Caco-2 (cell line): Measurements from ENCODE around the gene USHBP1. TPM values are rescaled to one million over a fixed set of nuclear protein-coding genes. Genes with fewer than 3 reads are reported as not detected.
A peak's percentile ranks its signal among the peaks of the same experiment; 100 is the strongest.

Experiments used
- BruUV-seq: library from RNA; stranded (reverse); fragments of 400-500 nt; replicated peaks from 2 replicates; lab custom pipeline; 2021; lab: Mats Ljungman, UMichigan
- CTCF ChIA-PET: fragments of 300-600 bp; sonication (Branson Sonifier 250); formaldehyde crosslinking; loops from one replicate; lab custom pipeline; 2022; ENCODE audit warnings: antibody characterized with exemption; lab: Charles Lee
- POLR2A ChIA-PET: fragments of 300-600 bp; sonication (Branson Sonifier 250); formaldehyde crosslinking; loops from one replicate; lab custom pipeline; 2022; ENCODE audit warnings: antibody characterized with exemption; lab: Charles Lee
- DNase-seq, 2 experiments: peaks; one replicate each; pipeline versions ENCODE4 v3.0.0 to v3.0.0-alpha.2; 2020 to 2022
- H3K27me3 ChIP-seq: replicated peaks from 2 replicates; pipeline ENCODE4 v1.6.0; 2011; ENCODE audit warnings: low read length; ENCODE audit not compliant: control insufficient read depth, insufficient read depth
- H3K36me3 ChIP-seq: 2 replicates; pipeline ENCODE4 v1.5.1; 2011; ENCODE audit warnings: low read length; ENCODE audit not compliant: control insufficient read depth, insufficient read depth
- H3K4me1 ChIP-seq: fragments of 250-450 bp; sonication (Bioruptor Pico); 2 replicates; pipeline ENCODE4 v1.5.1; 2020; ENCODE audit warnings: mild to moderate bottlenecking
- H3K4me3 ChIP-seq: 2 replicates; pipeline ENCODE4 v1.5.1; 2011; ENCODE audit warnings: low read depth, mild to moderate bottlenecking, control low read depth, low read length
- H3K9me3 ChIP-seq: fragments of 250-450 bp; sonication (Bioruptor Pico); 2 replicates; pipeline ENCODE4 v1.5.1; 2020; ENCODE audit warnings: mild to moderate bottlenecking, moderate library complexity
- H3K27ac Mint-ChIP-seq: one replicate; pipeline ENCODE4 v1.8.0; 2022; ENCODE audit warnings: mixed read lengths; ENCODE audit not compliant: unreplicated experiment
- H3K27me3 Mint-ChIP-seq: one replicate; pipeline ENCODE4 v1.8.0; 2022; ENCODE audit warnings: mixed read lengths; ENCODE audit not compliant: insufficient read depth, unreplicated experiment
- H3K36me3 Mint-ChIP-seq: one replicate; pipeline ENCODE4 v1.8.0; 2022; ENCODE audit warnings: mild to moderate bottlenecking, mixed read lengths; ENCODE audit not compliant: insufficient read depth, unreplicated experiment
- H3K4me1 Mint-ChIP-seq: one replicate; pipeline ENCODE4 v1.8.0; 2022; ENCODE audit warnings: low read depth, mixed read lengths; ENCODE audit not compliant: unreplicated experiment
- H3K4me3 Mint-ChIP-seq: one replicate; pipeline ENCODE4 v1.8.0; 2022; ENCODE audit warnings: mild to moderate bottlenecking, moderate library complexity, mixed read lengths; ENCODE audit not compliant: unreplicated experiment
- H3K9me3 Mint-ChIP-seq: one replicate; pipeline ENCODE4 v1.8.0; 2022; ENCODE audit warnings: mixed read lengths; ENCODE audit not compliant: unreplicated experiment
- intact Hi-C: fragments of 100-400 bp; cut with micrococcal nuclease; formaldehyde crosslinking; loops from one replicate; pipeline ENCODE4 v1.10.0; 2022; ENCODE audit not compliant: unreplicated experiment
- total RNA-seq: library from RNA; stranded (reverse); gene quantifications from 2 replicates; pipeline ENCODE4 v1.2.3, GENCODE V29; 2022
- TF ChIP-seq, protein P1 (sequence below), 2 experiments: fragments of 200-600 bp in 1 of 2; IDR thresholded peaks; 1 replicate in 1 of 2; 2 replicates in 1 of 2; pipeline versions ENCODE4 v1.5.1 to v1.8.0; 2011 to 2022; ENCODE audit warnings: antibody characterized with exemption in 1 of 2, control low read depth in 1 of 2, inconsistent platforms in 1 of 2, low read depth in 1 of 2, low read length in 1 of 2, mild to moderate bottlenecking in 1 of 2, moderate library complexity in 1 of 2; ENCODE audit not compliant: insufficient read depth in 1 of 2, severe bottlenecking in 1 of 2, unreplicated experiment in 1 of 2

The USHBP1 gene
- total RNA-seq, 1 experiment from 2014 or later = not detected

DNA sequence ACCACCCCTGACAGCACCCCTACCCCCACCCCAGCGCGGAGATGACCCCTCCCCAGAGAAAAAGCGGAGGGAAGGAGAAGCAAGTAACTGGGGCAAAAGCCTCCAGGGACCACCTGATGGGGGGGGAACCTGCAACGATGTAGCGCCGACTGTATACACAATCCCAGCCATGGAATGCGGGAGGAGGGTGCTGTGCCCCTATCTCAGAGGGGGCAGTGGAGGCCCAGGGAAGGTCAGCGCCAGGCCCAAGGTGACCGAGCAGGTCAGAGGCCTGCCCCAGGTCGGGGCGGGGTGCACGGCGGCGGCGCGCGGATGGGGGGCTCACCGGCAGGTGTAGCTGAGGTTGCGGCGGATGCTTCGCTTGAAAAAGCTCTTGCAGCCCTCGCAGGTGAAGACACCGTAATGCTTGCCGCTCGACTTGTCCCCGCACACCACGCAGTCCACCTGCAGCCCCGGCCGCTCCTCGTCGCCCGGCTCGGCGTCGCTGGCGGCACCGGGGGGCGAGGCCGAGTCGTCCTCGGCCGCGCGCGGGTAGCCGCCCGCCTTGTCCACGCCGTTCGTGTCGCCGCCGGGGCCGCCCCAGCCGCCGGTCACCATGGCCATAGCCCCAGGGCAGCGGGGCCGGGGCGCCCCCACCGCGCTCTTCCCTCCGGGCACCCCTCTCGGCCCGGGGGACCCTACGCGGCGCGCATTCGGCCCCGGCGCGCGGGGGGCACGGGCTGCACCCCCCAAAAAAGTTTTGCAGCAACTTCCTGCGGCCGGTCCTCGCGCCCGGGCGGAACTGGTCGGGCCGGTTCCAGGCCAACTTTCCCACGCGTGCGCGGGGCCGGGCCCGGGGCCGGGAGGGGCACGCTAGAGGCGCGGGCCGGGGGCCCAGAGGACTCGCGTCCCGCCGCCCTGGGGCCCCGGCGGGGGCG, 19.7 kb downstream of the USHBP1 start:
- Mint-ChIP-seq H3K27ac (peak overlapping the region; percentile 87), H3K4me3 (peak overlapping the region; percentile 94), H3K27me3 (no peaks in the 10 kb centered on the region), H3K36me3 (peaks cover 60% of the 10 kb centered on the region), H3K4me1 (peaks cover 36% of the 10 kb centered on the region), H3K9me3 (no peaks in the 10 kb centered on the region)
- no peaks in the 10 kb centered on the region for H3K36me3 ChIP-seq
- DNase-seq = peak in 1 of 2 experiments; percentile 61
- no TSS peak for BruUV-seq
- no peaks in the 10 kb centered on the region for H3K9me3 ChIP-seq
- H3K27me3 ChIP-seq = no peaks in the 10 kb centered on the region
- CTCF ChIA-PET = no interaction called here
- TF ChIP-seq, protein P1, sequence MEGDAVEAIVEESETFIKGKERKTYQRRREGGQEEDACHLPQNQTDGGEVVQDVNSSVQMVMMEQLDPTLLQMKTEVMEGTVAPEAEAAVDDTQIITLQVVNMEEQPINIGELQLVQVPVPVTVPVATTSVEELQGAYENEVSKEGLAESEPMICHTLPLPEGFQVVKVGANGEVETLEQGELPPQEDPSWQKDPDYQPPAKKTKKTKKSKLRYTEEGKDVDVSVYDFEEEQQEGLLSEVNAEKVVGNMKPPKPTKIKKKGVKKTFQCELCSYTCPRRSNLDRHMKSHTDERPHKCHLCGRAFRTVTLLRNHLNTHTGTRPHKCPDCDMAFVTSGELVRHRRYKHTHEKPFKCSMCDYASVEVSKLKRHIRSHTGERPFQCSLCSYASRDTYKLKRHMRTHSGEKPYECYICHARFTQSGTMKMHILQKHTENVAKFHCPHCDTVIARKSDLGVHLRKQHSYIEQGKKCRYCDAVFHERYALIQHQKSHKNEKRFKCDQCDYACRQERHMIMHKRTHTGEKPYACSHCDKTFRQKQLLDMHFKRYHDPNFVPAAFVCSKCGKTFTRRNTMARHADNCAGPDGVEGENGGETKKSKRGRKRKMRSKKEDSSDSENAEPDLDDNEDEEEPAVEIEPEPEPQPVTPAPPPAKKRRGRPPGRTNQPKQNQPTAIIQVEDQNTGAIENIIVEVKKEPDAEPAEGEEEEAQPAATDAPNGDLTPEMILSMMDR (IDR thresholded peaks at IDR 0.05; ENCODE audit: insufficient read depth in 1 of 2, low read depth in 1 of 2, low read length in 1 of 2, severe bottlenecking in 1 of 2, unreplicated experiment in 1 of 2) = no peak
- POLR2A ChIA-PET = interaction anchor here (1.9 kb wide), 1 partner anchor 19 kb away, joined by 5 read pairs; the partner anchor contains the start of gene OCEL1
- intact Hi-C loops = loop anchor here (5.0 kb wide), 1 partner anchor 37 kb away; the partner anchor contains the start of gene ANKLE1
- H3K4me1 ChIP-seq = peaks cover 69% of the 10 kb centered on the region
- peak overlapping the region; percentile 78 for H3K4me3 ChIP-seq

DNA sequence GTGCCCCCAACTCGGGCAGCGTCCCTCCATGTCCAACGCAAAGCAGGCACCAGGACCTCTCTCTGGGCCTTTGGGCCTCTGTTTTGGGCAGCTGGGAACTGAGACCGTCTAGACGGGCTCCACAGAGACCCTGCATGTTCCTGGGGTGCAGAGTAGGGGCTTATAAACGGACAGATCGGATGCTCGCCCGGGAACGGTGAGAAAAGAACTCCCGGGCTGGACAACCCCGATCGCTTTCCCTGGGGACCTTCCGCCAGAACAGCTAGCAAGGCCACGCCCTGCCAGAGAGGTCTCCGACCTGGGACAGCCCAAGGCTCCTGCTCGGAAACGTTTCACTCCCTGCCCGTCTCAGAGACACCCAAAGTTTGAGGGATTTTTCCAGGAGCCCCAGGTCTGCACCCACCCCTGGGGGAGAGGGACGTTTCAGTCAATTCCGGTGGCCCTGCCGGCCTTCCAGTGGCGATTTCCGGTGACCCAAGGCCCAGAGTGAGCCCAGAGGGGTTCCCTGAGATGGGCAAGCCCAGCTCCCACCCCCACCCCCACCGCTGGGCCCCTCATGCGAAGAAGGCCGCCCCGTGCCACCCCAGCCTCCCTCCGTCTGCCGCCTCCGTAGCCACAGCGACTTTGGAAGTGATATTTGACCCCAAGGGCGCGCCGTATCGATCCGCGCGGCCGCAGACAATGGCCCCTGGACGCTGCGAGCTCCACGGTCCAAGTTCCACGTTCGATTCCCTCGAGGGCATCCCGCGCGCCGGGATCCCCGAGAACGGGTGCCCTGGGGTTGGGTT, 20.5 kb downstream of the USHBP1 start:
- CTCF ChIA-PET = interaction anchor here (1.1 kb wide), 1 partner anchor 17 kb away, joined by 3 read pairs; no protein-coding TSS in a partner anchor
- TF ChIP-seq, protein P1 (IDR thresholded peaks at IDR 0.05; ENCODE audit: insufficient read depth in 1 of 2, low read depth in 1 of 2, low read length in 1 of 2, severe bottlenecking in 1 of 2, unreplicated experiment in 1 of 2) = no peak
- H3K36me3 ChIP-seq = no peaks in the 10 kb centered on the region
- peak overlapping the region; percentile 87 for H3K27ac Mint-ChIP-seq
- H3K4me3 ChIP-seq = peak overlapping the region; percentile 78
- no peaks in the 10 kb centered on the region for H3K27me3 Mint-ChIP-seq
- H3K27me3 ChIP-seq = no peaks in the 10 kb centered on the region
- TSS peak; percentile 21 for BruUV-seq
- no peaks in the 10 kb centered on the region for H3K9me3 ChIP-seq
- no peaks in the 10 kb centered on the region for H3K9me3 Mint-ChIP-seq
- peak overlapping the region; percentile 94 for H3K4me3 Mint-ChIP-seq
- H3K4me1 Mint-ChIP-seq = peaks cover 33% of the 10 kb centered on the region
- H3K36me3 Mint-ChIP-seq = peaks cover 64% of the 10 kb centered on the region
- POLR2A ChIA-PET = interaction anchor here (0.5 to 1.9 kb wide), 2 partner anchors 15 to 18 kb away, joined by 3 to 5 read pairs; partner anchors contain the start of gene OCEL1
- intact Hi-C loops = no loop called here
- peak in 1 of 2 experiments; percentile 72 for DNase-seq
- H3K4me1 ChIP-seq = peaks cover 64% of the 10 kb centered on the region
